ENCODE data around the gene LTBP3.

DNA sequence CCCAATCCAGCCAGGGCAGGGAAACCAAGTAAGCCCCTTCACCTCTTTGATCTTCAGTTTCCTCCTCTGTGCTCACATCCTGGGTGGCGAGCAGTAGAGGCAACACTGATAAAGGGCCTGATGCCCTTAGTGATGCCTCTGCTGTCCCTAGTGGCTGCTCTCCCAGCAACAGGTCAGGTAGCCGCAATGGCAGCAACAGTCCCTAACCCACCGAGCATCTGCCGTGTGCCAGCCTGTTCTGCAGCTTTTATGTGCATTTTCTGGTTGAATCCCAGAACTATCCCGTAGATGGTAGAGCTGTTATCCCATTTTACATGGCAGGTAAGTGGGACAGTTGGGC lies 28.0 kb downstream of the LTBP3 start:
- no peak for TF ChIP-seq EZH2 (IDR thresholded peaks at IDR 0.05)
- no peak for TF ChIP-seq EGR1 (IDR thresholded peaks at IDR 0.05; ENCODE audit: low read depth)
- TF ChIP-seq POLR2A (IDR thresholded peaks at IDR 0.05; ENCODE audit: borderline replicate concordance, extremely low read depth, insufficient read depth, insufficient read length) = no peak

Data from HCT116 (cell line).